SJCRH30 (cell line): ENCODE measurements around the gene FARS2. TPM values are rescaled to one million over a fixed set of nuclear protein-coding genes. Genes with fewer than 3 reads are reported as not detected.

Experiments
- DNase-seq, 2 experiments: peaks; one replicate each; pipeline ENCODE4 v3.0.0-alpha.2; 2015 to 2020
- H3K27ac ChIP-seq: fragments of 250-450 bp; sonication (Bioruptor Pico); 2 replicates; pipeline ENCODE4 v1.5.1; 2020; ENCODE audit warnings: mild to moderate bottlenecking, moderate library complexity
- H3K27me3 ChIP-seq: fragments of 250-450 bp; sonication (Bioruptor Pico); 2 replicates; pipeline ENCODE4 v1.5.1; 2020; ENCODE audit warnings: mild to moderate bottlenecking, moderate library complexity
- H3K36me3 ChIP-seq: fragments of 250-450 bp; sonication (Bioruptor Pico); 2 replicates; pipeline ENCODE4 v1.5.1; 2020; ENCODE audit warnings: mild to moderate bottlenecking, moderate library complexity
- H3K4me1 ChIP-seq: fragments of 250-450 bp; sonication (Bioruptor Pico); 2 replicates; pipeline ENCODE4 v1.5.1; 2020; ENCODE audit warnings: mild to moderate bottlenecking, moderate library complexity
- H3K4me3 ChIP-seq: fragments of 250-450 bp; sonication (Bioruptor Pico); 2 replicates; pipeline ENCODE4 v1.5.1; 2020; ENCODE audit warnings: mild to moderate bottlenecking, moderate library complexity
- H3K9me3 ChIP-seq: fragments of 250-450 bp; sonication (Bioruptor Pico); replicated peaks from 2 replicates; pipeline ENCODE4 v1.5.1; 2020; ENCODE audit warnings: mild to moderate bottlenecking, moderate library complexity
- total RNA-seq: library from RNA; depleted of rRNA; stranded (reverse); fragments of >200 nt; shearing (Covaris generic); gene quantifications from 2 replicates; pipeline ENCODE4 v1.2.3, GENCODE V29; 2014

Gene FARS2
- total RNA-seq, 1 experiment from 2014 or later: 10.5 TPM

GRCh38 chr6:5567890-5568289 lies 306.6 kb downstream of the FARS2 start:
- Histone ChIP-seq H3K27me3 (no peaks in the 10 kb centered on the region), H3K36me3 (no peaks in the 10 kb centered on the region), H3K9me3 (0 out of 2 replicates have a peak, but pooled peaks cover 2% of the 10 kb centered on the region), H3K4me3 (no peak overlapping the region), H3K4me1 (peaks cover 16% of the 10 kb centered on the region), H3K27ac (no peak overlapping the region)
- no peak for DNase-seq

GRCh38 chr6:5569491-5569890 lies 308.2 kb downstream of the FARS2 start:
- peaks cover 16% of the 10 kb centered on the region for H3K4me1 ChIP-seq
- H3K4me3 ChIP-seq: no peak overlapping the region
- no peak for DNase-seq
- no peaks in the 10 kb centered on the region for H3K36me3 ChIP-seq
- H3K9me3 ChIP-seq: no peaks in the 10 kb centered on the region
- no peaks in the 10 kb centered on the region for H3K27me3 ChIP-seq
- H3K27ac ChIP-seq: no peak overlapping the region

GRCh38 chr6:5570641-5571040 lies 309.3 kb downstream of the FARS2 start:
- DNase-seq: peak; percentile 15 to 55
- Histone ChIP-seq H3K27me3 (no peaks in the 10 kb centered on the region), H3K27ac (no peak overlapping the region), H3K36me3 (no peaks in the 10 kb centered on the region), H3K4me3 (no peak overlapping the region), H3K9me3 (no peaks in the 10 kb centered on the region), H3K4me1 (peaks cover 10% of the 10 kb centered on the region)

- Histone ChIP-seq H3K4me1 (no peaks in the 10 kb centered on the region), H3K27me3 (no peaks in the 10 kb centered on the region), H3K27ac (no peak overlapping the region), H3K36me3 (no peaks in the 10 kb centered on the region), H3K9me3 (no peaks in the 10 kb centered on the region), H3K4me3 (no peak overlapping the region)
- no peak for DNase-seq
Observed at GRCh38 chr6:5580736-5581581, 319.6 kb downstream of the FARS2 start.

- DNase-seq: no peak
- no peak overlapping the region for H3K4me3 ChIP-seq
- H3K36me3 ChIP-seq: no peaks in the 10 kb centered on the region
- no peaks in the 10 kb centered on the region for H3K4me1 ChIP-seq
- no peaks in the 10 kb centered on the region for H3K9me3 ChIP-seq
- H3K27ac ChIP-seq: no peak overlapping the region
- no peaks in the 10 kb centered on the region for H3K27me3 ChIP-seq
Observed at GRCh38 chr6:5582762-5583161, 321.4 kb downstream of the FARS2 start.

GRCh38 chr6:5583528-5583927 lies 322.2 kb downstream of the FARS2 start:
- Histone ChIP-seq H3K27ac (no peak overlapping the region), H3K4me1 (no peaks in the 10 kb centered on the region), H3K4me3 (no peak overlapping the region), H3K36me3 (no peaks in the 10 kb centered on the region), H3K27me3 (no peaks in the 10 kb centered on the region), H3K9me3 (no peaks in the 10 kb centered on the region)
- DNase-seq: no peak

- no peak overlapping the region for H3K27ac ChIP-seq
- H3K27me3 ChIP-seq: no peaks in the 10 kb centered on the region
- no peaks in the 10 kb centered on the region for H3K9me3 ChIP-seq
- H3K36me3 ChIP-seq: no peaks in the 10 kb centered on the region
- no peaks in the 10 kb centered on the region for H3K4me1 ChIP-seq
- H3K4me3 ChIP-seq: no peak overlapping the region
- DNase-seq: no peak
Observed at GRCh38 chr6:5584078-5584482, 322.8 kb downstream of the FARS2 start.

- H3K4me1 ChIP-seq: no peaks in the 10 kb centered on the region
- H3K9me3 ChIP-seq: no peaks in the 10 kb centered on the region
- H3K36me3 ChIP-seq: no peaks in the 10 kb centered on the region
- no peak for DNase-seq
- H3K27me3 ChIP-seq: no peaks in the 10 kb centered on the region
- no peak overlapping the region for H3K4me3 ChIP-seq
- no peak overlapping the region for H3K27ac ChIP-seq
Observed at GRCh38 chr6:5587648-5588047, 326.3 kb downstream of the FARS2 start.

GRCh38 chr6:5589422-5590141 lies 328.3 kb downstream of the FARS2 start:
- Histone ChIP-seq H3K36me3 (no peaks in the 10 kb centered on the region), H3K27ac (no peak overlapping the region), H3K4me3 (no peak overlapping the region), H3K27me3 (no peaks in the 10 kb centered on the region), H3K4me1 (no peaks in the 10 kb centered on the region), H3K9me3 (no peaks in the 10 kb centered on the region)
- no peak for DNase-seq

GRCh38 chr6:5590187-5590586 lies 328.9 kb downstream of the FARS2 start:
- DNase-seq: no peak
- H3K27me3 ChIP-seq: no peaks in the 10 kb centered on the region
- no peaks in the 10 kb centered on the region for H3K36me3 ChIP-seq
- H3K4me1 ChIP-seq: no peaks in the 10 kb centered on the region
- H3K4me3 ChIP-seq: no peak overlapping the region
- H3K9me3 ChIP-seq: no peaks in the 10 kb centered on the region
- no peak overlapping the region for H3K27ac ChIP-seq

GRCh38 chr6:5592886-5593519 lies 331.7 kb downstream of the FARS2 start:
- no peaks in the 10 kb centered on the region for H3K36me3 ChIP-seq
- no peaks in the 10 kb centered on the region for H3K4me1 ChIP-seq
- H3K4me3 ChIP-seq: no peak overlapping the region
- H3K27me3 ChIP-seq: no peaks in the 10 kb centered on the region
- H3K9me3 ChIP-seq: no peaks in the 10 kb centered on the region
- no peak overlapping the region for H3K27ac ChIP-seq
- DNase-seq: no peak

- no peaks in the 10 kb centered on the region for H3K27me3 ChIP-seq
- no peaks in the 10 kb centered on the region for H3K9me3 ChIP-seq
- no peak overlapping the region for H3K4me3 ChIP-seq
- H3K4me1 ChIP-seq: no peaks in the 10 kb centered on the region
- no peak for DNase-seq
- H3K36me3 ChIP-seq: no peaks in the 10 kb centered on the region
- H3K27ac ChIP-seq: no peak overlapping the region
Observed at GRCh38 chr6:5595184-5595583, 333.9 kb downstream of the FARS2 start.

GRCh38 chr6:5597413-5597812 lies 336.1 kb downstream of the FARS2 start:
- Histone ChIP-seq H3K4me3 (no peak overlapping the region), H3K4me1 (no peaks in the 10 kb centered on the region), H3K9me3 (no peaks in the 10 kb centered on the region), H3K27me3 (no peaks in the 10 kb centered on the region), H3K36me3 (no peaks in the 10 kb centered on the region), H3K27ac (no peak overlapping the region)
- no peak for DNase-seq

GRCh38 chr6:5598123-5598522 lies 336.8 kb downstream of the FARS2 start:
- Histone ChIP-seq H3K36me3 (no peaks in the 10 kb centered on the region), H3K4me3 (no peak overlapping the region), H3K4me1 (no peaks in the 10 kb centered on the region), H3K27me3 (no peaks in the 10 kb centered on the region), H3K9me3 (no peaks in the 10 kb centered on the region), H3K27ac (no peak overlapping the region)
- DNase-seq: no peak

- Histone ChIP-seq H3K27me3 (no peaks in the 10 kb centered on the region), H3K36me3 (no peaks in the 10 kb centered on the region), H3K4me1 (no peaks in the 10 kb centered on the region), H3K27ac (no peak overlapping the region), H3K9me3 (no peaks in the 10 kb centered on the region), H3K4me3 (no peak overlapping the region)
- DNase-seq: no peak
Observed at GRCh38 chr6:5599127-5599526, 337.8 kb downstream of the FARS2 start.
